AG08396 (cell line): ENCODE data around the gene KRT20.
A peak's percentile ranks its signal among the peaks of the same experiment; 100 is the strongest.
"Not testable (repeated sequence)": the region's sequence is repeated elsewhere in the genome, so short reads cannot be mapped to it uniquely, and the experiment has no call there.

Source experiments
- DNase-seq: peaks from one replicate; pipeline ENCODE4 v3.0.0; 2012; ENCODE audit warnings: low spot score, mixed read lengths

The KRT20 gene

GRCh38 chr17:40884708-40885512 lies at the start of gene KRT20:
Gene KRT20 (minus strand): TSS chr17:40885242. CDS start chr17:40885185, 57 bp downstream.
- DNase-seq: no peak

- no peak for DNase-seq
These were observed 47.6 kb upstream of the KRT20 start for GRCh38 chr17:40932608-40933007.

GRCh38 chr17:40931311-40931710 lies 46.3 kb upstream of the KRT20 start:
- DNase-seq: no peak

DNA sequence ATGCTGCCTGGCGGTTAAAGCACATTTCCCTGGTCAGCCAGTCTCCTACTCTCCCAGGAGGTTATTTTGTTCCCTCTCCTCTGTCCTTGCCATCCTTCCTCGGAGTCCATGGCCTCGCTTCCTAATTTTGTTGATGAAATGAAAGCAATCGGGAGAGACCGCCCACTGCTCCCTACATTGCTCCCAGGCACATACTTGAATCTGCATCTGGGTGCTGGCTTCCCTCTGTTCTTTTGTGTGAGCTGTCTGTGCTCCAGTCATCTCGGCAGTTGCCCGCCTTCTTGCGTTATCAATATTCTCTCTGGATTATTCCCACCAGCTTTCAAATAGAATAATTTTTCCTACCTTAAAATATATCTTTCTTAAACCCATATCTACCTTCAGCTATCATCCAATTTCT lies 41.3 kb upstream of the KRT20 start:
- DNase-seq: no peak

DNA sequence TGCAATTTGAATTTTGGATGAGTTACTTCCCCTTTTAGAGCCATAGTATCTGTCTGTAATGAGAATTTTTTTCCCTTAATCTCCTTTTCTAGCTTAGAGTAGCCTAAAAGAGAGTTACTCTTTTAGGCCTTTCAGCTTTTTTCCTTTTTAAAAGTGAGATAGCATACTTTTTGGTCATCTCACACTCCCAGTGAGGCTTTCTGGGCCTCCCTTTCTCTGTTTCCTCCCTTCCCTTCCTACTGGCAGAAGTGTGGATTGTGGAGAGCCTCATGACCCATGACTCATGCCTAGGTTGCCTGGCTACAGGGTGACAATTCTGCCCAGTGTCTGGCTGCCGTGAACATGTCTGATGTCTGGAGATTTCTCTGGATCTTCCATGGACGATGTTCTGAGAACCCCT lies 37.2 kb upstream of the KRT20 start:
- DNase-seq: peak; percentile 80

- DNase-seq: no peak
These were observed 36.0 kb upstream of the KRT20 start for GRCh38 chr17:40921026-40921425.

- not testable (repeated sequence) for DNase-seq
These were observed 32.1 kb upstream of the KRT20 start for GRCh38 chr17:40917116-40917515.

GRCh38 chr17:40916366-40916765 lies 31.3 kb upstream of the KRT20 start:
- no peak for DNase-seq

- DNase-seq: peak; percentile 36
These were observed 30.7 kb upstream of the KRT20 start for GRCh38 chr17:40915721-40916256.

- peak; percentile 61 for DNase-seq
These were observed 30.2 kb upstream of the KRT20 start for GRCh38 chr17:40915199-40915661.

GRCh38 chr17:40914075-40914855 lies 29.2 kb upstream of the KRT20 start:
- no peak for DNase-seq

DNA sequence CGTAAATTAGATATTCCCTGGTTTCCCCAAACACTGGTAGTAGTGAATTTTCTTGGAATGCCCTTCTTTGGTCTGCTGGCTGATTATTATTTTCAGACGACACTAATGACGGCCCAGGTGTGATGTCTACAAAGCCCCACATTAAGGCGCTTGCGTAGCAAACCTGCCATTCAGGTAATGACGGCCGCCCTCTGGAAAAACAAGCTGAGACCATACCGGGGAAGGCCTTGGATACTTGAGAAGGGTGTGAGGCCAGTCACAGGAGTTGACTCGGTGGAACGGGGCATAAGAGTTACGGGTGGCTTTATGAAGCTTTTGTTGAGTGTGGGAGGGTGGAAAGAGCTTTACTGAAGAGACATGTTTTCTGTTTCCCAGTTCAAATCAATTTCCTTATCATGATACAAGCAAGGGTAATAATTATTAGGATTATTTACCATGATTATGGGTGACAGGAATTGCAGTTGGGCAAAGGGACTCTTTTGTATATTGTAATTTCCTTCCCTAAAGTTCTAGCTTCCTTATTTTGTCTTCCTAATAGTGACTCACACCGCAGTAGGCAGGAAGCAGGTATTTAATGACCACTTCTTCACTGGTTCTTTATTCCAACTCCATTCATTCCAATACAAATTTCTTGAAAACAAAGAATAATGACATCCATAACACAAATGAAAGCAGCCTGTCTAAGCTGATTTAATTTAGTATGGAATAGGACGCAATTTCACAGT lies 27.6 kb upstream of the KRT20 start:
- DNase-seq: no peak

- DNase-seq: no peak
These were observed 25.4 kb upstream of the KRT20 start for GRCh38 chr17:40910441-40910841.

GRCh38 chr17:40909755-40910154 lies 24.7 kb upstream of the KRT20 start:
- DNase-seq: peak; percentile 26

DNA sequence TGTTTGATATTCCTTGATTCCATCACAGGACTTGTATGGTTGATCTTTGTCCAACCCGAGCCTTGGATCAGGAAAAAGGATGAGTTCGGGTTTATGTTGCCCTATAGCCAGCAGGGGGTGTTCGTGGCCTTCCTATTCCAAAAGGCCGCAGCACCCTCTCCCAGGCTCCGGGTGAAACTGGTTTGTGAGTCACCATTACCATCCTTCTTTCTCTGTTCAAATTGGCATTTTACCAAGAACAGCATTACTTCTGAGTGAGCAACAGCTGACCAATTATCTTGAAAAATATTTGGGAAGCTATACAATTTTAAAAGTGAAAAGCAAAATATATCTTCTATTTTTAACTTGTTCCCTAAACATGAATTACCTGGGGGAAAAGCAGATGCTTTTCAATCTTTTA lies 24.3 kb upstream of the KRT20 start:
- DNase-seq: peak; percentile 83

DNA sequence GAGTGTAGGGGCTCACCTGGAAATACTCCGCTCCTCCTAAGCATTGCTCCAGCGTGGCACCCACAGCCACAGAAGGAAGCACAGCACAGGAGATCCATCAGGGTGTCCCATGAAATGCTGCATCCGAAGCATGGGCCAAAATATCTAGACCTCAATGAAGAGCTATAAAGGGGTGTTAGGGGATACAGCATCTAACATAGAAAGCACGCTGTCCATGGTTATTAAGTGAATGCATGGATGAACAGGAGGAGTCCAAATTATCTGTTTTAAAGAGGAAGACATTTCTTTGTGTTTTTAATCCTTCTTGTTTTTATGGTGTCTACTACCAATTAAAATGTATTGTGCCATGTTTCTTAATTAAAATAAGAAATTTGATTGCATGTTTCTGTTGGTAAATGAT lies 21.6 kb upstream of the KRT20 start:
- no peak for DNase-seq

DNA sequence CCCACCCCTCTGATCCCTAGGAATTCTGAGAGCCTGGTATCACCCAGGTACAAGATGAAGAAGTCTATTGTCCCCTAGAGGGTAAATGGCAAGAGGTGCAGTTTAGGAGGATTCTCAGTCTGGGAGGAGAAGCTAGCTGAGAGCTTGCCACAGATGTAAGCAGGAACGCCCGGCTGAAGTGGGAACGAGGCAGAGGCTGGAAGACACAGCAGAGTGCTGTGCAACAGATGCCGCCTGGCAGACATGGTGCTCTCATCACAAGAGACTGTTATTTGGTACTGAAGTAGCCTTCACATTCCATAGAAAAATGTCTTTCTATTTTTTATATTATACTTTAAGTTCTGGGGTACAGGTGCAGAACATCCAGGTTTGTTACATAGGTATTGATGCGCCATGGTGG lies 20.3 kb upstream of the KRT20 start:
- no peak for DNase-seq

GRCh38 chr17:40903129-40903847 lies 18.2 kb upstream of the KRT20 start:
- no peak for DNase-seq

GRCh38 chr17:40902498-40902897 lies 17.5 kb upstream of the KRT20 start:
- DNase-seq: no peak

DNA sequence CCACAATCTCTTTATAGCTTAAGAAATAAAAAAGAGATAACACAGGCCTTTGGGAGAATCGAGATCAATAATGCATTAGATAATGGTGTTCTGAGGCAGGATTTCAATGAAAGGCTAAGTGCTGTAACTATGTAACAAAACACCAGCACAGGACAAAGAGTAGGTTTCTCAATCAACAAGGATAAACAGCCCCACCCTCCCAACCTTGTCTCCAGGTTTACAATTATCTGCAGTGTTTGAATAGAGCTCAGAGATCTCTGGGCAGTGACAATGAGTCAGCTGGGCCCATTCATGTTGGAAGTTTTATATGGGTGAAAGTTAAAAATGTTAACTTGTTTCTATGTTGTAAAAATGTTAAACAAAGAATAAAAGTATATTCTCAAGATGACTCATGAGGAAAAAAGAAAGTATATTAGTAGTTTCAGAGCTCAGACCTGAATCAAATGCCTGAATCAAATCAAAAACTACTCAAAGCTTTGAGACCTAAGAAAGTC lies 17.0 kb upstream of the KRT20 start:
- DNase-seq: peak; percentile 17

GRCh38 chr17:40900809-40901356 lies 15.8 kb upstream of the KRT20 start:
- DNase-seq: no peak
